Measurements from ENCODE around the gene MGRN1.

The MGRN1 gene

GRCh38 chr16:4624015-4624826 lies at the start of gene MGRN1:
TSS of gene MGRN1 (plus strand) at chr16:4624826. CDS start at chr16:4624961, 135 bp downstream.
- Histone ChIP-seq H3K79me2 (ENCODE audit: insufficient read depth, low read length) (peaks cover 41% of the 10 kb centered on the region), H4K20me1 (ENCODE audit: insufficient read depth, low read length) (peaks cover 17% of the 10 kb centered on the region), H3K4me3 (ENCODE audit: low read depth in 1 of 2, low read length in 2 of 2) (peak within 1 kb of the TSS; percentile 92 to 99), H3K27ac (ENCODE audit: low read length) (peak within 1 kb of the TSS; percentile 82), H3K9me3 (ENCODE audit: insufficient read depth, low read length, severe bottlenecking) (no peaks in the 10 kb centered on the region), H3K9ac (ENCODE audit: low read depth, low read length) (peak within 1 kb of the TSS; percentile 89), H3K36me3 (ENCODE audit: insufficient read depth, low read length) (peaks cover 8% of the 10 kb centered on the region; the same call in 1 of the 2 replicates), H3K4me1 (ENCODE audit: insufficient read depth, low read length) (peaks cover 28% of the 10 kb centered on the region), H3K4me2 (ENCODE audit: insufficient read depth, low read length) (peak within 1 kb of the TSS; percentile 89), H3K27me3 (ENCODE audit: insufficient read depth, low read length, poor library complexity) (no peaks in the 10 kb centered on the region), H2AFZ (ENCODE audit: low read depth, low read length) (peak within 1 kb of the TSS; percentile 75)
- DNase-seq, result peak; percentile 96
- ATAC-seq (ENCODE audit: insufficient read depth, low read depth), result peak; percentile 96
- no peak for TF ChIP-seq EZH2 (IDR thresholded peaks at IDR 0.05; ENCODE audit: borderline replicate concordance, low read depth, low read length, severe bottlenecking)
- TF ChIP-seq CTCF (IDR thresholded peaks at IDR 0.05; ENCODE audit: borderline replicate concordance, extremely low read depth, low read length, poor library complexity, severe bottlenecking), result peak; percentile 99

DNA sequence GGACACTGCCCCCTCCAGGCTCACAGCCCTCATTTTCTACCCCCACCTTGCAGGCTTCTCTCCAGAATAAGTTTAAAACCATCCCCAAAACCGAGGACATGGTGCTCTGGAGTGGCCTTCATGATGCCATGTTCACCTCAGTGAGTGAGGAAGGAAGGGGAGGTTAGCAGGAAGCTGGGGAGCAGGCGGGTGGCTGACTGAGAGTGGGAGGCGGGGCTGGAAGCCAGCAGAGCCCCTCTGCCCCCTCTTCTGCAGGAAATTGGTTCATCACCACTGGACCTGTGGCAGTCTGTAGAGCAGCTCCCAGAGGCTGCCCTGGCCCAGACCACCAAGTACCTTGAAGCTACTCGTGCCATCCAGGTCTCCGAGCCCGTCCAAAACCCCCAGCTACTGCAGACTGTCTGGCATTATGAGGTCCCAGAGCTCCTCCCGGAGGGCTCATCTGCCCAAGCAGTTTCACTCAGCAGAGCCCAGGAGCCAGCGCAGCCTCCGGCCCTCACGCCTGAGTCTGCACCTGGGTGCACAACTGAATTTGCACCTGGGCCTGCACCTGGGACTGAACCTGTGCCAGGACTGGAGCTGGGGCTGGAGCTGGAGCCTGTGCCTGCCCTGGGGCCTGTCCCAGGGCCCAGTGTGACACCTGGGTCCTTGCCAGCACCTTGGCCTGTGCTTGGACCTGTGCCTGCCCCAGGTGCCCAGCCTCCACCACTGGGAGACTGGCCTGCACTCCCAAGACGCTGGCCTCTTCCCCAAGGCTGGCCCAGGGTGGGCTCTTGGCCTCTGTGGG lies 49.5 kb upstream of the MGRN1 start:
- Histone ChIP-seq H3K27me3 (ENCODE audit: insufficient read depth, low read length, poor library complexity) (no peaks in the 10 kb centered on the region), H3K36me3 (ENCODE audit: insufficient read depth, low read length) (no peaks in the 10 kb centered on the region), H3K79me2 (ENCODE audit: insufficient read depth, low read length) (no peaks in the 10 kb centered on the region), H4K20me1 (ENCODE audit: insufficient read depth, low read length) (no peaks in the 10 kb centered on the region), H3K9ac (ENCODE audit: low read depth, low read length) (no peak overlapping the region), H3K4me2 (ENCODE audit: insufficient read depth, low read length) (no peak overlapping the region), H3K4me1 (ENCODE audit: insufficient read depth, low read length) (no peaks in the 10 kb centered on the region), H3K4me3 (ENCODE audit: low read depth in 1 of 2, low read length in 2 of 2) (no peak overlapping the region), H2AFZ (ENCODE audit: low read depth, low read length) (no peak overlapping the region), H3K27ac (ENCODE audit: low read length) (no peak overlapping the region), H3K9me3 (ENCODE audit: insufficient read depth, low read length, severe bottlenecking) (no peaks in the 10 kb centered on the region)
- TF ChIP-seq EZH2 (IDR thresholded peaks at IDR 0.05; ENCODE audit: borderline replicate concordance, low read depth, low read length, severe bottlenecking) (no peak), CTCF (IDR thresholded peaks at IDR 0.05; ENCODE audit: borderline replicate concordance, extremely low read depth, low read length, poor library complexity, severe bottlenecking) (peak; percentile 9)
- DNase-seq (no peak), ATAC-seq (ENCODE audit: insufficient read depth, low read depth) (no peak)

DNA sequence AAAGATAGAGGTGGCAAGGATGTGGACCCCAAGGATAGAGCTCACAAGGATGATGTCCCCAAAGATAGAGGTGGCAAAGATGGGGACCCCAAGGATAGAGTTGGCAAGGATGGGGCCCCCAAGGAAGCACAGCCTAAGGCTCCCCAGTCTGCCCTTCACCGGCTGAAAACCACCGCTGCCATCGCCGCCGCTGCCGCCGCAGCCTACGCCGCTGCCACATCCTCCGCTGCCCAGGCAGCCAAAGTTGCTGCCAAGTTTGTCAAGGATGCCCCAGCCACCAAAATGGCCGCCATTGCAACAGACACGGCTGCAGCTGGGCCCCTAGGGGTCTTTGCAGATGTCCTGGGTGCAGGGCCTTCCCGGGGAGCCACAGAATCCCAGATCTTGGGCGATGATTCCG lies 48.6 kb upstream of the MGRN1 start:
- Histone ChIP-seq H3K9me3 (ENCODE audit: insufficient read depth, low read length, severe bottlenecking) (no peaks in the 10 kb centered on the region), H3K4me2 (ENCODE audit: insufficient read depth, low read length) (no peak overlapping the region), H3K4me1 (ENCODE audit: insufficient read depth, low read length) (no peaks in the 10 kb centered on the region), H3K36me3 (ENCODE audit: insufficient read depth, low read length) (no peaks in the 10 kb centered on the region), H3K4me3 (ENCODE audit: low read depth in 1 of 2, low read length in 2 of 2) (no peak overlapping the region), H2AFZ (ENCODE audit: low read depth, low read length) (no peak overlapping the region), H4K20me1 (ENCODE audit: insufficient read depth, low read length) (no peaks in the 10 kb centered on the region), H3K9ac (ENCODE audit: low read depth, low read length) (no peak overlapping the region), H3K79me2 (ENCODE audit: insufficient read depth, low read length) (no peaks in the 10 kb centered on the region), H3K27ac (ENCODE audit: low read length) (no peak overlapping the region), H3K27me3 (ENCODE audit: insufficient read depth, low read length, poor library complexity) (no peaks in the 10 kb centered on the region)
- ATAC-seq (ENCODE audit: insufficient read depth, low read depth) (no peak), DNase-seq (no peak)
- TF ChIP-seq CTCF (IDR thresholded peaks at IDR 0.05; ENCODE audit: borderline replicate concordance, extremely low read depth, low read length, poor library complexity, severe bottlenecking) (no peak), EZH2 (IDR thresholded peaks at IDR 0.05; ENCODE audit: borderline replicate concordance, low read depth, low read length, severe bottlenecking) (no peak)
